WI38 (cell line): ENCODE measurements around the gene MOCS1.

ENCODE experiments used
- H3K4me3 ChIP-seq: 2 replicates; pipeline ENCODE4 v1.5.1; 2011; ENCODE audit warnings: low read depth, mild to moderate bottlenecking, control low read depth, low read length
- CTCF ChIP-seq: IDR thresholded peaks from 2 replicates; pipeline ENCODE4 v1.5.1; 2012; ENCODE audit warnings: low read depth, mild to moderate bottlenecking, control low read depth, low read length

Gene MOCS1

GRCh38 chr6:39861663-39862062 is 72.6 kb downstream of the MOCS1 start:
- TF ChIP-seq CTCF: no peak
- H3K4me3 ChIP-seq: no peak overlapping the region

GRCh38 chr6:39859025-39859424 is 75.2 kb downstream of the MOCS1 start:
- no peak for TF ChIP-seq CTCF
- no peak overlapping the region for H3K4me3 ChIP-seq

- H3K4me3 ChIP-seq: no peak overlapping the region
- no peak for TF ChIP-seq CTCF
Observed at GRCh38 chr6:39855356-39855995, 78.8 kb downstream of the MOCS1 start.
